T-helper 9 cell (primary cell): ENCODE results near the gene RCOR2.

Source experiments
- DNase-seq: peaks from one replicate; pipeline ENCODE4 v3.0.0-alpha.2; 2020

Gene RCOR2

DNA sequence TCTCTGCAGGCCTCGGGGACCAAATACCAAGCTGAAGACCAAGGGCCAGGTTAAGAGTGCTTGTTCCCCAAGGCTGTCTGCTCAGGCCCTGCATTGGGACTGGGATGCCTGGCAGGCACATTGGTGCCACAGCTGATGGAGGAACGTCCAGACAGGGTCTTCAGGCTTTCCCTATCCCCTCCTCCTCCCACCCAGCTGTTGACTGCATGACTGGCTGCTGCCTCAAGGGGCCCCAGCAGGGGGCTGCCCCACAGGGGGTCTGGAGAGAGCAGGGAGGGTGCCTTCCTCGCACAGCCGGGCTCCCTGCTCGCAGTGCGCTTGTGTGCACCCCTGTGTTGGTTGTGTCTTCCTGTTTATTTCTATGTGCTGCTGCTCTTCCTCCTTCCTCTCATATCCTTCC, 9.9 kb downstream of the RCOR2 start:
- no peak for DNase-seq

DNA sequence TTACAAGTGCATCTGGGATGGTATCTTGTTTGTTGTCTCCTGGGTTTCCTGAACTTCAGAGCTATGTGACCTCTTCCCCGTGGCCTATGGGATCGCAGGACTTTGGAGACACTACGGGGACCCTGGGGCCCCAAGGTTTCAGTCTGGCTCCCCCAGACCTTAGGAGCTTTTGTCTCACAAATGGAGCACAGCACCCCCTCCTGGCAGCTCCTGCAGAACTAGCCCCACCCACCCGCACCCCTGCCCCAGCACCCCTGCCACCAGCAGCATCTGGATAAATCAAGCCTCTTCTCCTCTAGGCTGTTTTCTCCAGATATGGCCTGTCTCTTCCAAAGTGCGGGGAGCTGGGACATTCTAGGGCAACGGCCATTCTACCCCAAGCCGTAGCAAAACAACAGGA, 10.4 kb downstream of the RCOR2 start:
- peak; percentile 60 for DNase-seq

DNA sequence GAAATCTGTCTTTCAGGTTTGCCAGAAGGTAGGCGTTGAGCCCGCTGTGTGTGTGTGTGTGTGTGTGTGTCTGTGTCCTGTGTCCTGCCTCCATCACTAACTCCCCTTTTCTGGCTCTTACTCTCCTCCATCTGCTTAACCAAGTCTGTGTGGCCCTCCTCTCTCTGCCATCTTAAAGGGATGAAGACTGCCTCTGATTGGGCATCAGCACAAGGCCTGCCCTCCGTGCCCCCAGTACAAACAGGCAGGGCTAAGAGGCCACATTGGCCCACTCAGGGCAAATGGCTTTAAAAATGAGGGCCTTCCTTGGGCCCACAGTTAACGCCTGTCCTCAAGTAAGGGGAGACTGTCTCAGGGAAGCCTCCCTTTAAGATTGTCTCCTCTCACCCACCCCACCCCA, 10.9 kb downstream of the RCOR2 start:
- DNase-seq = no peak

DNA sequence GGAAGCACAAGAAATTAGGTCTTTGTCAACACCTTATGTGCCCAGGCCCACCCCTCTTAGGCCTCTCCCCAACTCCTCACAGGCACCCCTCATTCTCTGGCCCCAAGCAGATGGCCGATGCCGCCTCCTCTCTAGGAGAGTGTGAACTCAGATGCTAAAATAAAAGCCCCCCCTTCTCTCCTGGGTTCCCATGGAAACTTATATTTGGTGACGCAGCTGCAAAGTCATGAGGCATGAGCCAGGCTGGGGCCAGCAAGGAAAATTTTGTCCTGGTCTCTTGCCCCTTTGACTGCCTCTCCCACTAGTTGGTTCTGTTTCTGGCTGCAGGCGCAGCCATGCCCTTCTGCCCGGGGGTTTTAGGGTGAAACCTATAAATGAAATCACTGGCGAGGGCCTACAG, 11.8 kb downstream of the RCOR2 start:
- DNase-seq = no peak

DNA sequence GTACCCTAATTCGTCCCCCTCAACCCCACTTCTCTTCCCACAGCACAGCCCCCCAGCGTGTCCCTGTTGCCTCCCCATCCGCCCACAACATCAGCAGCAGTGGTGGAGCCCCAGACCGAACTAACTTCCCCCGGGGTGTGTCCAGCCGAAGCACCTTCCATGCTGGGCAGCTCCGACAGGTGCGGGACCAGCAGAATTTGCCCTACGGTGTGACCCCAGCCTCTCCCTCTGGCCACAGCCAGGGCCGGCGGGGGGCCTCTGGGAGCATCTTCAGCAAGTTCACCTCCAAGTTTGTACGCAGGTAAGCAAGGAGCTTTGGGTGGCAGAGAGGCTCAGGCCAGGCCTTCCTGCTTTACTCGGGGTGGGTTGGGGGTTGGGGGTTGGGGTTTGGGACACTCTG, 12.2 kb downstream of the RCOR2 start:
- DNase-seq = no peak

DNA sequence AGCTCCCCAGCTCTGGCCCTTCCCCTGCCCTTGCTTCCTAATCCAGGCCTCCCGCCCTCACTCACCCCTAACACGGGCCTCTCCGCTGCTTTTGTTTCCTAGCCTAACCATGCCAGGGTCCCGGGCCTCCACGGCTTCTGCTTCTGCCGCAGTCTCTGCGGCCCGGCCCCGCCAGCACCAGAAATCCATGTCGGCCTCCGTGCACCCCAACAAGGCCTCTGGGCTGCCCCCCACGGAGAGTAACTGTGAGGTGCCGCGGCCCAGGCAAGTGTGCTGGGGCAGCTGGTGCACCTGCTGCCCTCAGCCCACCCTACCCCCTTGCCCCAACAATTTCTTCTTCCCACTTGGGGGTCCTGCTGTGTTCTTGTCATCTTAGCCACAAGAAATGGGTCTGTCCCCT, 13.1 kb downstream of the RCOR2 start:
- DNase-seq = no peak

DNA sequence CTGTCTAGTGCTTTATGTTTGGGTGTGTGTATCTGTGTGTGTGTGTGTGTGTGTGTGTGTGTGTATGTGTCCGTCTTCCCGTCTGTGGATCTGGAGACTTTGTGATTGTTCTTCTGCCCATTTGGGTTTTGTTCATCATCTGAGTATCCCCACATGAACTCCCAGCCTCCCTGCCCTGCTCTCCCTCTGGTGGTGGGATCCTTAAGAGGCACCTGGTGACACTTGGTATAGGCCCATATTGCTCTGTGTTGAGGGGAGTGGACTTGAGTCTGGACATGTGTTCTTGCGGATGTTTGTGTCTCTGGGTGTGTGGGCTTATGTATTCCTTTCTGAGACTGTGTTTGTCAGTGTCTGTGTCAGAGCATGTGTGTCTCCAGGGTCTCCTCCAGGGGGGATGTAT, 15.3 kb downstream of the RCOR2 start:
- no peak for DNase-seq

DNA sequence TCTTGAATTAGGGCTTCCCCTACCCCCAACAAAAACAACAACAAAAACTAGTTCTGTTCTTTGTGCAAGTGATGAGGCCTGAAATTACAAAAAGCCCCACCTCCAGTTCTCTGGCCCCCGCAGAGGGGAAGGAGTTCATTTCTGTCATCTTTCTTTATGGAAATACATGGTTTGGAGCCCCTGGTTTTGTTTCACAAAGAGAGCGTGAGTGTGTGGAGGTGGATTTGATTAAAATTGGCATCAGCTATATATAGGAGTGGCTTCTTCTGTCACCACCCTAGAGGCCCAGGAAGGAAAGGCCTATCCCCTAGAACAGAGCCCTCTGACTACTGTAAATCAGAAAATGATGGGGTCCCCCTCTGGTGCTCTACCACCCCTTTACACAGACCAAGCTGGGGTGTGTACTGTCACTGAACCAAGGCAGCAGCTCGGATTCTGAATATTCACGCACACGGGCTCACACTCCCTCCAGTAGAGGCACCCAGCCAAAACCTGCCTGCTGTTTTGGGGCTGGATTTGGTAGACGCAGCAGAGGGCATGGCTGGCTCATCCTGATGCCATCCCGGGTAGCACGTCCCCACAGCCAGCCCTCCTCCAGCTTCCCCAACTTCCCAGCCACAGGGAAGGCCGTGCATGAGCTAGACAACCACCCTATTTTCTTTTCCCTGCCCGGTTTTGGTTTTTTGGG, 19.4 kb downstream of the RCOR2 start:
- DNase-seq = no peak

DNA sequence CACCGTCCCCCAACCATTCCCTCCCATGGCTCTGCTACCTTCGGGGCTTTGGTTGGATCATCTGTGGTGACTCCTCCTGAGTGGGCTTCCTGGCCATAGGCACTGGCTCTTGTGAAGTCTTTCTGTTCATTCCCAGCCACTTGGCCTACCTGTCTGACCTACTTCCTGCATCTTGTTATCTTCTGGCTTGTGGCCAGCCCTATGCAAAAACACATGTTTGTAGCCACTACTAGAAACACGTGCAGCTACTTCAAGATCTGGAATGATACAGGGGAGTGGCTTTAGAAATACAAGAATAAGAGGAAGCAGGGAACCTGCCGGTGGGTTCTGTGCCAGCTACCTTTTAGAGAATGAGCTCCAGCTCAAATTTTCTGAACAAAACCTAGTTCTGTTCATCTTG, 20.9 kb downstream of the RCOR2 start:
- DNase-seq = no peak

DNA sequence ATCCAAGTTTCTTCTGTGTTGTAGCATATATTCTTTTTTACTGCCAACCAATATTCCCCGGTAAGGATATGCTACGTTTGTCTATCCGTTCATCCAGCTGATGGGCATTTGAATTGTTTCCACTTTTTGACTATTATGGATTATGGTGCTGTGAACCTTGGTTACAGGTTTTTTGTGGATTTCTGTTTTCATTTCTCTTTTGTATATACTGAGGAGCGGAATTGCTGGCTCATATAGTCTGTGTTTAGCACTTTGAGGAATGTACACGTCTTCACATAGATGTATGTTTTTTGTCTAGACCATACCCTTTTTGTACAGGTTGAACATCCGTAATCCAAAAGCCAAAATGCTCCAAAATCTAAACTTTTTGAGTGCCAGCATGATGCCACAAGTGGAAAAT, 23.6 kb downstream of the RCOR2 start:
- no peak for DNase-seq

DNA sequence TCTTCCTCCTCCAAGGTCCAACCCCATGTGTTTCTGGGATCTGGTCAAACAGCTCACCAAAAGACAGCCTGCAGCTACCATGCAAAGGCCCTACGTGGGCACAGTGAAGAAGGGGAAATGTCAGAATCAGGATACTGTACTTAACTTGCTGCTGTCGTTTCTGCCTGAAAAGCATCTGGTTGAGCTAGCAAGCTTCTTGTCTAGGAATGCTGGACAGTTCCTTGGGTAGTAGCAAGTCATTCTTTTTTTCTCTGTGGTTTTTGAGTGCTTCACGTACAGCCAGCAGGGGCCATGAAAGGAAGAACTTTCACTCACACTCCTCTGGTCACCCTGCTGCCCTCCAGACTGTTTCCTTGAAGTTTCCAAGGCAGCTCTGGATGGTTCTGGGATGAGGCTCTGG, 24.7 kb downstream of the RCOR2 start:
- DNase-seq = no peak

DNA sequence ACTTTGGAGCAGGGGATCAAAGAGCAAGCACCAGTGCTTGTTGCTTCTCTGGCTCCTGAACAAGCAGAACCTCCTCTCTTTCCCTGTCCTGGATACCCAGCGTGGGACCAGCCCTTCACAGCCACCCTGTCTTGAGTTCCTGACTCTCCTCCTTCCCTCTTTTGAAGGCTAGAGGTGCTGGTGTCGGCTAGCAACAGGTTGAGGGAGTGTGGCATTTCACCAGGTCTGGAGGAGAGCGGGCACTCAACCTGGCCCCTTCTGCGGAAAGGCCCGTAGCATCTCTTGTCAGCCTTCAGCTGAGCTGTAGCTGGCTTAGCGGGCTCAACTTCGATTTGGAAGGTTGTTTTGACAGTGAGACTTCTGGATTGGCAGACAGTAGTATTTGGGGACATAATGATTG, 26.6 kb downstream of the RCOR2 start:
- DNase-seq = no peak

DNA sequence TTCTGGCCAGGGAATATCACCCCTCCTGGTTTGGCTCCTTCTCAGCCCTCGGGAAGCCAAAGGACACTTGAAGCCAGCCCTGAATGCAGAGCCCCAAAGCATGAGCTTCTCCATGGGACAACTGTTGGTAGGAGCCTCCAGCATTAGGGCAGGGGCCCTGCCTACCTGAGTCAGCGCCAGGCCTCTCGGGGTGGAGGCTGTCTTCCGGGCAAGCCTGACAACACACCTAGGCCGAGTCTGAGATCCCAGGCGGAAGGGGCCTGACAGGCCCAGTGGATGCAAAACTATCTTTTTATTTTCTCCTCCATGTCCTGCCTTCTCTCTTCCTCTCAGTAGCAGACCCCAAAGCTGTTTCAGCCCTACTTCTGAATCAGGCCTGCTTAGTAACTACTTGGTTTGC, 27.6 kb downstream of the RCOR2 start:
- no peak for DNase-seq

DNA sequence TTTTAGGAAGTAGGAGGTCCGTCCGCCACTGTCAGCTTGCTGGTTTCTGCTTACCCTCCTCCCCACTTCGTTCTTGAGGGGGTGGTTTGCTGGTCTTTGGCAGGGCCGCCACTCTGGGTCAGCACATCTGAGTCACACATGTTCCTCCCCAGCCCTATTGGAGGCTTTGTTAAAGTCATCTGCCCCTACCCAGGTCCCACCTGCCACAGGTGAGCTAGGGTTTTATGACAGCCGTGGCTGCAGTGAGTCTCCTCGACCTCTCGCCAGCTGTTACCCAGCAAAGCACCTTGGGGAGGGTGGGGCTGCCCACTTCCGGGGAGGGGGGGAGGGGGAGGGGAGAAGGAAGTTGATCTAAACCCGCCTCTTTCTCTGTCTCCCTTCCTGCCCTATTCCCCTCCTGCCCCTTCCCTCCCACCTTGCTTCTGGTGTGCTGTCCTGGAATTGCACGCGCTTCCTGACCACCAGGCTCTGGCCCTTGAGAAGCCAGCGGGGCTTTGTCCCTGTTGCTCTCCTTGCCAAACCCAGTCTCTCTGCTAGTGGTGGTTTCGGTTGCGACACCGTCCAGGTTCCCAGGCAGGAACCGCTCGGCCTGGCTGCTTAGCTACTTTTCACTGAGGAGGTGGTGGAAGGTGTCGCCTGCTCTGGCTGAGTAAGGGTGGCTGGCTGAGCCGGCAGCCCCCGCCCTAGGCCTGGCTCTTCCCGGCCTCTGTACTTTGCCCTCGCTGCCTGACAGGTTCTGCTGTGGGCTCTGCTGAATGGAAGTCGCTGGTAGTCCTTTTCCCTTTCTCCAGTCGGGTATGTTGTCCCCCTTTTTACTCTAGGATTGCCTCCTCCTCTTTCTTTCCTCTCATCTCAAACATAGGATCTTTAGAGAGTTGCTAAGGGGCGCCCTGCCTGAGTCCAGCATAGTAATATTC, 28.5 kb downstream of the RCOR2 start:
- peak; percentile 67 for DNase-seq

DNA sequence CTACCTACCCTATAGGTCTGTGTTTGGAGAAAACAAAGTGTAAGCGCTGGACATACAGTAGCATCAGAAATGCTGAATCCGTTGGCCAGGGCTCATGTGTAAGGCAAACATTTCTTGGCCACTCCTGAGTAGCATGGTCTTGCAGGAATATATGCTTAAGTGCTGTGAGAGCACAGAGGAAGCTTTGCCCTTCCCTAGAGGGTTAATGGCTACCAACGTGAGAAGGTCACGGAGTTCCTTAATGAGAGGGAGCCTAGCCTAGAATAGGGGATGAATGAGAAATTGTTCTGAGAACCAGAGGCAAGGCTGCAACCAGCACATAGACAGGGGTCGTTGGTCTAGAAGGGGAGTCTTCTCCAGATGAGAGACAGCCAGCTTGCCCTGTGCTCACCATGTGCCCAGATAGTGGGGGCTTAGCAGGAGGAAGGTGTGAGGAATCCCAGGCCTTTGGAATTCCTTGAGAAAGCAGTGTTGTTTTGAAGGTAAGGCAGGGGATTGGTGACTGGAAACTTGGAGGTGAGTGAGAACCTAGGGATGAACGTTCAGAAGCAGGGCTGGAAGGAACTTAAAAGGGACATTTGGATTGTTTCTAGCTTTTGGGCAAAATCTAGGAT, 29.5 kb downstream of the RCOR2 start:
- DNase-seq = no peak

DNA sequence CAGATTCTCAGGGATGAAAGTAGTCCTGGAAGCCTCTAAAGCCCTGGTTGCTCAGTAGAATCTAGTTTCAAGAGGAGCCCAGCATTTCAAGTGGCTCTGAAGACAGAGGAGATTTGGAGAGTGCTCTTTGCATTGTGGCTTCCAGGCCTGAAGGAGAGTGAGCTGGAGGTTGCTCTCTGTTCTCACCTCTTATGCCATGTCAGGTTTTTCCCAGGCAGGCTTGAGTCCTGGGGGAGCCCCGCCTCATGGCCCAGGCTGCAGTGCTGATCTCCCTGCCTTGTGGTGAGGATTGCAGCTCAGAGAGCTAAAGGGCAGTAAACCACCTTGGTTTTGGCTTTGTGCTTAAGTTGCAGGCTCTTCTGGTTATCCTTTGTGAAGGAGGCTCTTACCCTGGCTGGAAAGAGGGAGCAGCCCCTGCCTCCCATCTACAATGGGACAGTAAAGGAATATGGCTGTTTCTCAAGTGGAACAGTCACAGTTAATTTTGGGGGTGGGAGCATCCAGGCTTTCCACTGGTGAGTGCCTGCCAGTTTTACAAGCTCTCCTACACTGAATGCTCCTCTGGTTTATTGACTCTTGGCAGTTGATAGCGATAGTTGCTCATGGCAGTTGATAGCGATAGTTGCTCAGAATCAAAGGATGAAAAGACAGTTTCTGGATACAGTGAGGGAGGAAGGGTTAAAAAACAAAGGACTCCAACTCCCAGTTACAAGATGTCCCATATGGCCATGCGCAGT, 32.6 kb downstream of the RCOR2 start:
- no peak for DNase-seq

DNA sequence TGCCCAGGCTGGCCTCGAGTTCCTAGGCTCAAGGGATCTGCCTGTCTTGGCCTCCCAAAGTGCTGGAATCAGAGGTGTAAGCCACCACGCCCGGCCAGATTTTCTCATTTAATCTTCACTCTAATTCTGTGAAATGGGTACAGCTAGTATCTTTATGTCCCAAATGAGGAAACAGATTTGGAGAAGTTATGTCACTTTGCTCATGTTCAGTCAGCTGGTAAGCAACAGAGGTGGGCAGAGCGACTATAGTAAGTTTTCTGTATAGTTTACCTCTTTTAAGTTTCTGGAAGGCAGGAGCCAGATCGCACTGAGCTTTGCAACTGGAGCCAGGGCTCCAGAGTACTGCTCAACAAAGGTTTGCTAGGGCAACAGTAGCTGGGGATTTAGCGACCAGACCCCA, 33.2 kb downstream of the RCOR2 start:
- no peak for DNase-seq

DNA sequence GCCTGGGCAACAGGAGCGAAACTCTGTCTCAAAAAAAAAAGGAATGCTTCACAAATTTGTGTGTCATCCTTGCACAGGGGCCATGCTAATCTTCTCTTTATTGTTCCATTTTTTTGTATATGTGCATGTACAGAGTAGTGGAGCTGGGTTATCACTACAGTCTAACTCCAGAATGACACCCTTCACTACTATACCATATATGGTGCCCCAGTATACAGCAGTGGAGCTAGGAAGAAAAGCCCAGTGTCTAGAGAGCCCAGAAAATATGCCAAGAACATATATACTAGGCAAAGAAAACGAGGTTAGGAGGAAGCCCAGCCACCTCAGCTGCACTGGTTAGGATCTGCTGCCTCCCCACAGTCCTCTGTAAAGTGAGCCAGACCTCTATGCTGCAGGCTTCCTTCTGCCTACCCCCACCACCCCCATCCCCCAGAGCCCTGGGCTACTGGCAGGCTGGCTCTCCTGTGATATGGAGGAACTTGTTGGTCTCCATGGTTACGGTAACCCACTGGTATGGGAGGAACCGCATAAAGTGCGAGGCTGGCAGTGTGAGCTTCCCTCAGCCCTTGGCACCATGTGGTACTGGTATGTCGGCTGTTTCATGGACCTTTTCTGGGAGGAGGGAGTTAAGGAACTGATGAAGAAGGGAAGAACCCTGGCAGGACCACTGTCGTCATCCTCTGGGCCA, 34.3 kb downstream of the RCOR2 start:
- DNase-seq = no peak

DNA sequence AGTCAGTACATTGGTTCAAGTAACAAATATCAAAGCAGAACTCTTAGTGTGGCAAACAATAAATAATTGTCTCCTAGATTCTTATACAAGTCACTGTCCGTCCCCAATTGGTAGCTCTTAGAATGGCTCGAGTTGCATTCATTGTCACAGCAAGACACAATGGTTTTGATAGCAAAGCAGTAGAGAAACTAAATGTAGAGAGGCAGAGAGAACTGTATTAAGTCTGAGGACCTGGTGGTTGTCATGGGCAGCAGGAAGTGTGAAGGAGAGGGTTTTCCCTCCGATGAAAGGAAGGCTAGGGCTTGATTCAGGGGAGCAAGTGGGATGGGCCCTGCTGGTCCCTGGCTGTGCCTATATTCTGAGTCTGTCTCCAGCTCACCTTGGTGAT, 36.6 kb downstream of the RCOR2 start:
- no peak for DNase-seq

DNA sequence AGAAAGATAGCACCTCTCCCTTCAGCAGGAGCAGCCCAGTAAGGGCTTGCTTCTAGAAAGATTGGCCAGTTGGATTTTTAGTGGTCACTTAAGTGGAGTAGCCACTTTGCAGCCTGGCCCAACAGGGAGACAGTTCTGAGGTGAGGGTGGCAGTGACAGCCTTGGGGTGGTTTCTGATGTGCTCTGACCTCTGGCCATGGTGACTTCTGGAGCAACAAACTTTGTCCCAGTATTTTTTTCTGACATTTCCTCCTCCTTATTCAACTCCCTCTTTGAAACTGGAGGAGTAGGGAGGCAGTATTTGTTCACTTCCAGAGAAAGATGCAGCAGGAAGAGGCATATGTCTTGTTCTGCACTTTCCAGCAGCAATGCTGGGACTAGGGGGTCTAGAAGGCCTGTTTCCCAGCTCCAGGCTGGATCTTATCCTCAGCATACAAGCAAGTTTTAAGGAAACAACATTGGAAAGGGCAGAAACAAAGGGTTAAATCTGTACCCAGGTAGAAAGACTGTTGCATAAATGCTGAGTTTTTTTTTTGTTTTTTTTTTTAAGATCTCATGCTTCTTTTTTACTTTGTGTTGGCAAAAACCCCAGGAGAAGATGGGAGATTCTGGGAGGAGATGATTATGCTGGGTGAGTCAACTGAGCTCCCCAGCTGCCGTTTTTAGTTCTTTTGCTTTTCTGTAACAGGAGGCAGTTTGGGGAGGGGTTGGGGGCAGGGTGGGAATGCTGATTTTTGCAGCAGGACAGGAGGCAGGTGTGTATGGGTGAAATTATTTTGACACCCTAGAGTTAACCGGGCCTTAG, 37.2 kb downstream of the RCOR2 start:
- no peak for DNase-seq

DNA sequence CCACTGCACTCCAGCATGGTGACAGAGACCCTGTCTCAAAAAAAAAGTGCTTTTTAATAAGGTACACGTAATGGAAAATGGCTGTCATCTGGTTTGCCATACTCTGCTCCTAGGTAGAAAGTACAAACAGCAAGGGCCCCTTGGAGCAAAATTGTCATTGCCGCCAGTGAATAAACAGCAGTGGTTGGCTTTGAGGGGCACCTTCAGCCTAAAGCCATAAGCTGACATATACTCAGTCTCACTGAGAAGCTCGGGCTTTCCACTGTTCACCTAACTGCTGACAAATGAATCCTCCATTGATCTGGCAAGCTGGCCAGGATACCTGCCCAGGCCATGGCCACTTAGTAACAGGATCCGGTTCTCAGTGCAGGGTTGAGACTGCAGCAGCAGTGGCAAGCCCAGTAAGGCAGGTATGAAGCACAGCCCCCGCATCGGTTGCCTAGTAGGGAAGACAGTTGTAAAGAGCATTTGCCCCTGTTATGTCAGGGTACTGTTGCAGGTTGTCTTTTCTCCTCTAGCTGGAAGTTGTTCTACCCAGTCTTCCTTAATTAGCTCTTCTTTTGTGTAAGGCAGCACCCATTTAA, 39.2 kb downstream of the RCOR2 start:
- no peak for DNase-seq
